Right ventricle myocardium inferior (tissue), 1 donor: Measurements from ENCODE around the gene ANKK1. TPM values are rescaled to one million over a fixed set of nuclear protein-coding genes. Genes with fewer than 3 reads are reported as not detected.
A peak's percentile ranks its signal among the peaks of the same experiment; 100 is the strongest.

Experiments
- ATAC-seq: fragments of 200-7000 bp; cut with Tn5 transposase; one replicate; pipeline ENCODE4 v1.9.1; 2020; ENCODE audit warnings: mild to moderate bottlenecking, moderate library complexity
- DNase-seq: peaks from one replicate; pipeline ENCODE4 v3.0.0; 2021; ENCODE audit errors: missing footprints
- intact Hi-C: fragments of 100-400 bp; cut with DNase I; formaldehyde crosslinking; loops from one replicate; pipeline ENCODE4 v1.11.0; 2022
- total RNA-seq: library from RNA; stranded (reverse); fragmentation: NEBNext Ultra II Directional; extraction: Animal tissue kit (Norgen Biotek cat#: 25700); gene quantifications from one replicate; pipeline ENCODE4 v1.2.1, GENCODE V29; 2021
- donor health status: DM: no; HTN: yes; CAD: no; lungs with severe emphysema.

Gene ANKK1
- total RNA-seq, 1 donor from 2014 or later: not detected

GRCh38 chr11:113375402-113375801 is 12.2 kb upstream of the ANKK1 start:
- no peak for ATAC-seq
- intact Hi-C loops: loop anchor here (10.0 kb wide), 1 partner anchor 159 kb away; no protein-coding TSS in a partner anchor
- DNase-seq: no peak

GRCh38 chr11:113376156-113376555 is 11.4 kb upstream of the ANKK1 start:
- ATAC-seq (no peak), DNase-seq (no peak)
- intact Hi-C loops: loop anchor here (10.0 kb wide), 1 partner anchor 159 kb away; no protein-coding TSS in a partner anchor

DNA sequence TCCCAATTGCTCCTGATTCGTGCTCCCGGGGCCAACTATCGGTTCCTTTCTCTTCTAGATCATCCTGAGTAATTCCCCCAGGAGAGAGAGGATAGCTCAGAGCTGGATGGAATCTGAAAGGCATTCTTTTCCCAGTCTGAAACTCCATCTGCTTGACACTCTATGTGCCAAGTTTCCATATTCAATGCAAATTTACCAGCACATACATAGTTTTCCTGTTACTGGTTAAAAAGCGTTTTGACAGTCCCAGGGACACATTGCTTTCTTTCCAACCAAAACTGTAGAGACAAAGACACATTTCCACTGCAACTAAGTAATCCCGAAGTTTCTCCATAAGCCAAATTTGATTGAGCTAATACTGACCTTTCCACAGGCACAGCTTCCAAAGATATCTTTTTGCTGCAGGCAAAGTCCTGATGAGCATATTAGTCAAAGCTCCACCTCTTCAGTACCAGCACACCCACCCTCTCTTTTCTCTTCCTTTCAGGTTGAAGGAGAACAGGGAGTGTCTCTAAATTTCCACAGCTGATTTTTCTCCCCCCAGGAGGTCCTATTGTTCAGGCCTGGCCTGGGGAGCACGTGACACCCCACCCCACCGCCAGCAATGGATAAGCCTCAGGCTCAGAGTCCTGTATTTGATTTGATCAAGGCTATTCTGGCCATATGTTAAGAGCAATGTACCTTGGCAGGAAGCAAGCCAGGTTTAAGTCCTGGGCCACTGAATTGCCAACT is 9.7 kb upstream of the ANKK1 start:
- no peak for DNase-seq
- intact Hi-C loops: loop anchor here (10.0 kb wide), 1 partner anchor 157 kb away; no protein-coding TSS in a partner anchor
- no peak for ATAC-seq

DNA sequence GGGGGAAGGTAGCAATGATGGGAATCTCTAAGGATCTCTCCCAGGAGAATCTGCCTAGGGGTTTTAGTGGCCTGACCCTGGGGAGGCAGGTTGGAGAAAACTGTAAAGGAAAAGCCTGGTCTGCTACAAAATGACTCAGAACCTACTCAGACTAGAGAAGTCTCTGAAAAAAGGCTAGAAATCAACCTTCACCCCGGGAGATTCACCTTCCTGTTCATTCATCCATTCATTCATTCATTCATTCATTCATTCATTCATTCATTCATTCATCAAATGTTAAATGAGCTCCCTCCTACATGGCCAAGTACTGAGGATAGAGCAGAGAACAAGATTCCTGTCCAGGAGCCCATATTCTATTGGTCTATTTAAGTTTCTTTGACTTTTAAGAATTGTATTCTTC is 8.9 kb upstream of the ANKK1 start:
- no peak for DNase-seq
- ATAC-seq: no peak
- intact Hi-C loops: loop anchor here (10.0 kb wide), 1 partner anchor 156 kb away; no protein-coding TSS in a partner anchor

- intact Hi-C loops: no loop called here
- ATAC-seq: no peak
- DNase-seq: no peak
Measured at GRCh38 chr11:113382121-113382520, 5.5 kb upstream of the ANKK1 start.

DNA sequence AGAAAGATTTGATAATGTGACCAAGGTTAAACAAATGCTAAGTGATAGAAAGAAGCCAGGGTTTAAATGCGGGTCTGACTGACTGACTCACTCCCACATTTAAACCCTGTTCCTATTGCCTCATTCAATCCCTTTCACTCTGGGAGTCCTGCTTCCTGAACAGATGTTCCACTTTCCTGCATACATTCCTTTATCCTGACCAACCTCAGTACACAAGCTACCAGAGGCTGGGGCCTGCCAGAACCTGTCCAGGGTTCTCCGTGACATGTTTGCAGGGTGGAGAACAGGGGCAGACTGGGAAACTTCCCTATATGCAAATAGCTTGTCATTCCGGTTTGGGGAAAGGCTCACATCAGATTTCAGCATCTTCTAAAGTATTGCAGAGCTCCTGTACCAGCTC is 3.0 kb upstream of the ANKK1 start:
- DNase-seq (no peak), ATAC-seq (no peak)
- intact Hi-C loops: no loop called here

- DNase-seq (no peak), ATAC-seq (no peak)
- intact Hi-C loops: no loop called here
Measured at GRCh38 chr11:113385749-113386148, 1.8 kb upstream of the ANKK1 start.

- intact Hi-C loops: no loop called here
- ATAC-seq (no peak), DNase-seq (no peak)
Measured at GRCh38 chr11:113386866-113387265, 713 bp upstream of the ANKK1 start.

DNA sequence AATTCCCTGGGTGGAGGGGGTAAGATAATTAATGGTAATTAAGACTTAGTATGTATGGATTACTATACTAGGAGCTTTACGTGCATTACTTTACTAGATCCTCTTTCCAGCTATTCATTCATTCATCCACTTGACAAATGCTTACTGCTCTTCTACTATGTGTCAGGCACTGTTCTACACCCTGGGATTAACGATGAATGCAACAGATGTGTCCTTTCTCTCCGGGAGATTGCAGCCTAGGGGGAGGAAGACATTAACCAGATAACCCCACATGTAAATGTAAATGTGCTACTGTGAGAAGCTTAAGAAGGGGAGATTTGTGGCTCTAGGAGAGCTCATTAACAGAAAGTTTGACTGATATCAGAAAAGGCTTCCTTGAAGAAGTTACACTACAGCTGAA is 1.7 kb downstream of the ANKK1 start:
- intact Hi-C loops: no loop called here
- DNase-seq: no peak
- no peak for ATAC-seq

DNA sequence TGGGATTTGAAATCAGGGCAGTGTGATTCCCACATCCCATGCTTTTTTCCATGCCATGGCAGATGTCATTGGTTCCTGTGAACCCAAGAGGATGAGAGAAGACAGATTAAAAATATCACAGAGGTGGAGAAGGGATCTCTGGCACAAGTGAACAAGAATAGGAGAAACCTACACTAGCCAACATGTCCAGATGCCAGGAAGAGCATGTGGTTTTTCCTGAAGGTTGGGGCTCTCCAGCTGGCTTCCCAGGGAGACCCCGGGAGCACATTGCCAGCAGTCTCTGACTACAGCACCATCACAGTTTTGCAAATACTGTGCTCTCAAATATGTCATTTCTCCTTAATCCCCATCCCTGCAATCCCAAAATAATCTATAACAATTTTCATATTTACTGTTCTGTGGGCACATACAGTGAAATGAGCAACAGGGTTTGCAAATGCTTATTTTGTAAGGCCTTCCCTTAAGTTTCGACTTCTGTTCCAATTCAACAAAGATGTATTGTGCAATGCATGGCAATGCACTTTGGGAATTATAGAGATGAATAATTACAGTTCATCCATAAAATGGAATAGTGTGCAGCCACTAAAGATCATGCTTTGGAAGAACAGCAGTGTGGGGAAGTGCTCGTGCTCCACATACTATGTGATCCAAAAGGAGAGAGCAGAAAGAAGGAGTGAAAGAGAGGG is 4.8 kb downstream of the ANKK1 start:
- ATAC-seq (no peak), DNase-seq (no peak)
- intact Hi-C loops: no loop called here

- no peak for ATAC-seq
- no peak for DNase-seq
- intact Hi-C loops: no loop called here
Measured at GRCh38 chr11:113393501-113393985, 6.0 kb downstream of the ANKK1 start.

DNA sequence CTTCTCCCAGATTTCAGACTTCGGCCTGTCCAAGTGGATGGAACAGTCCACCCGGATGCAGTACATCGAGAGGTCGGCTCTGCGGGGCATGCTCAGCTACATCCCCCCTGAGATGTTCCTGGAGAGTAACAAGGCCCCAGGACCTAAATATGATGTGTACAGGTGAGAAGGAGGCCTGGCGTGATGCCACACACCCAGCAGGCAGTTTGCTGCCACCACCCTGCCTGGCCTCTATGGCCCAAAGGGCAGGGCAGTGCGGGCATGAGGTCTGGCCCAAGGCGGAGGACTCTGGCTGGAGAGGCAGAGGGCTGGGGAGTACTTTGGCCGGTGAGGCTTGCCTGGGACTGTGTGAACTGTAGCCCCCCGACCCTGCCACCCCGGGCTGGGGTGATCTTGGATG is 7.3 kb downstream of the ANKK1 start:
- intact Hi-C loops: no loop called here
- ATAC-seq (no peak), DNase-seq (no peak)

DNA sequence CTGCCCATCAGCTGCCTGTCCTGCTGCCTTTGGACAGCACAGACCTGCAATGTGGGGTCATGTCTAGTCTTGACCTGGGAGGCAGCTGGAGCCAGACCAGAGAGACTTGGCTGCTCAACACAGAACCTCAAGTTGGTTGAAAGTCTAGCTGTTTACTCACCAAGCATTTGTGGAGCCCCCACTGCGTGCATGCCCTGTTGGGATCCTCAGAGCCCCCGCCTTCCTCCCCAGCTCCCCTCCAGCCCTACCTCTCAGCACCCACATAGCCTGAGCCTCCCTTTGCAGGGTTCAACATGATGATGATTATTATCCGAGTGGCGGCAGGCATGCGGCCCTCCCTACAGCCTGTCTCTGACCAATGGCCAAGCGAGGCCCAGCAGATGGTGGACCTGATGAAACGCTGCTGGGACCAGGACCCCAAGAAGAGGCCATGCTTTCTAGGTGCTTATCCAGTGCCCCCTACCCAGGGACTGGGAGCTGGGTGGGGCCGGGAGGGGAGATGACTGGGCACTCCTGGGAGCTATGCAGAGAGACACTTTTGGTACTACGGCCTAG is 8.3 kb downstream of the ANKK1 start:
- intact Hi-C loops: no loop called here
- ATAC-seq (no peak), DNase-seq (no peak)

- no peak for DNase-seq
- intact Hi-C loops: no loop called here
- ATAC-seq: no peak
Measured at GRCh38 chr11:113396690-113397089, 9.1 kb downstream of the ANKK1 start.

DNA sequence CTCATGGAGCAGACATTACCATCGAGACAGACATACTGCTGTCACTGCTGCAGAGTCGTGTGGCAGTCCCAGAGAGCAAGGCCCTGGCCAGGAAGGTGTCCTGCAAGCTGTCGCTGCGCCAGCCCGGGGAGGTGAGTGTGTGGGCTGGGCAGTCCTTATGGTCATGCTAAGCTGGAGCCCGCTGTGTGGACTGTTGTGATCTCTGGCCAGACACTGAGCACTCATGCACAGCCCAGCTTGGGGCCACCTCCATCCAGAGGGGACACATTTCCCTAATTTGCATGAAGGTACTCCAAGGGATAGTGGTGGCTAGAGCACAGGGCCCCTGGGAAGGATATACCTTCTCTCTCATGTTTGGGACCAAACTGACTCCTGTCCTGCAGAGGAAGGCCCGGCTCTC is 9.6 kb downstream of the ANKK1 start:
- ATAC-seq (no peak), DNase-seq (no peak)
- intact Hi-C loops: no loop called here

GRCh38 chr11:113397821-113398220 is 10.2 kb downstream of the ANKK1 start:
- DNase-seq (no peak), ATAC-seq (no peak)
- intact Hi-C loops: no loop called here

DNA sequence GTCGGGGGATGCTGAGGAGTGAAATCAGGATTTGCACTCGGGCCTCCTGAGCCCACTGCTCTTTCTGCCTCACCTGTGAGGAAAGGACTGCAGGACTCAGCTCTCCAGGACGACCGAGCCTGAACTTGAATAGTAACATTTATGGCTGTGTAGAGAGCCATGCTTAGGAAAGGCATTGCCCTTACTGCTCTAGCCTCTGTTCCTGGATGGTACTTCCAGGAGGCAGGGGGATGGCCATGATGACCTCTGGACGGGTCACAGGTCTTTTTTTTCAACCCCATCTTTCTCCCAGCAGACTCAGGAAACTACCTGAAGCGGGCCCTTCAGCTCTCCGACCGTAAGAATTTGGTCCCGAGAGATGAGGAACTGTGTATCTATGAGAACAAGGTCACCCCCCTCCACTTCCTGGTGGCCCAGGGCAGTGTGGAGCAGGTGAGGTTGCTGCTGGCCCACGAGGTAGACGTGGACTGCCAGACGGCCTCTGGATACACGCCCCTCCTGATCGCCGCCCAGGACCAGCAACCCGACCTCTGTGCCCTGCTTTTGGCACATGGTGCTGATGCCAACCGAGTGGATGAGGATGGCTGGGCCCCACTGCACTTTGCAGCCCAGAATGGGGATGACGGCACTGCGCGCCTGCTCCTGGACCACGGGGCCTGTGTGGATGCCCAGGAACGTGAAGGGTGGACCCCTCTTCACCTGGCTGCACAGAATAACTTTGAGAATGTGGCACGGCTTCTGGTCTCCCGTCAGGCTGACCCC is 11.3 kb downstream of the ANKK1 start:
- intact Hi-C loops: no loop called here
- no peak for DNase-seq
- no peak for ATAC-seq

GRCh38 chr11:113400631-113401230 is 13.2 kb downstream of the ANKK1 start:
- ATAC-seq (no peak), DNase-seq (no peak)
- intact Hi-C loops: no loop called here

DNA sequence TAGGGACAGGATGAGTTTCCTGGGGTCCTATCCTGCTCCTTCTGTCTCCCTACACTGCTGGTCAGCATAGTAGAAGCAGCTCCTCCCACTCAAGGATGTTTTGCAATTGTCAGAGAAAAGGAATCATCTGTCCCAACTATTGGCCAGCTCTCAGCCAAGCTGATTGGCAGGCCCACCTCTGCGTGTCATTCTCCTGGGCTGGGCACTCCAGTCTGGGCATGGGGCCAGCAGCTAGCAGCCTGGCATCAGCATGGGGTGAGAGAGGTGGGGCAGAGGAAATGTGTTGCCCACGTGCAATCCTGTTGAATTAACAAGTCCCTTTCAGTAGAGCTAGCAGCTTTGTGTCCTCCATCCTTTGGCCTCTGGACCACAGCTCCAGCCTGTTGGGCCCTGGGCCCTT is 14.1 kb downstream of the ANKK1 start:
- peak; percentile 80 for DNase-seq
- ATAC-seq: peak; percentile 94
- intact Hi-C loops: no loop called here
